Effector memory CD8-positive, alpha-beta T cell (primary cell): ENCODE data around the gene PLA2G12B.
"Not testable (repeated sequence)": the region's sequence is repeated elsewhere in the genome, so short reads cannot be mapped to it uniquely, and the experiment has no call there.

Source experiments
- ATAC-seq: fragments of 150-1000 bp; cut with Tn5 transposase; replicated peaks from 2 replicates; pipeline ENCODE4 v1.10.0; 2021; ENCODE audit warnings: mild to moderate bottlenecking, moderate library complexity
- DNase-seq, 3 experiments: peaks; one replicate each; pipeline ENCODE4 v3.0.0; 2021
- H3K27ac Mint-ChIP-seq, 2 donors: one replicate each; pipeline ENCODE4 v1.8.0; 2022; ENCODE audit warnings: mild to moderate bottlenecking in 2 of 2, mixed read lengths in 2 of 2, moderate library complexity in 2 of 2
- H3K27me3 Mint-ChIP-seq, 2 donors: one replicate each; pipeline ENCODE4 v1.8.0; 2022; ENCODE audit warnings: mixed read lengths in 2 of 2
- H3K36me3 Mint-ChIP-seq: one replicate; pipeline ENCODE4 v1.8.0; 2022; ENCODE audit warnings: mild to moderate bottlenecking, moderate library complexity, mixed read lengths; ENCODE audit not compliant: insufficient read depth
- H3K4me1 Mint-ChIP-seq, 2 donors: one replicate each; pipeline ENCODE4 v1.8.0; 2022; ENCODE audit warnings: low read depth in 2 of 2, mixed read lengths in 2 of 2
- H3K4me3 Mint-ChIP-seq, 2 donors: one replicate each; pipeline ENCODE4 v1.8.0; 2022; ENCODE audit warnings: mild to moderate bottlenecking in 2 of 2, mixed read lengths in 2 of 2, moderate library complexity in 2 of 2
- H3K9me3 Mint-ChIP-seq, 2 donors: one replicate each; pipeline ENCODE4 v1.8.0; 2022; ENCODE audit warnings: mixed read lengths in 2 of 2

PLA2G12B gene

GRCh38 chr10:72924351-72924750 is 30.3 kb downstream of the PLA2G12B start:
- peaks cover 3% of the 10 kb centered on the region for H3K36me3 Mint-ChIP-seq
- peaks cover 27 to 43% of the 10 kb centered on the region in 2 donors for H3K27me3 Mint-ChIP-seq
- H3K9me3 Mint-ChIP-seq = peaks cover 2 to 11% of the 10 kb centered on the region in 2 donors
- DNase-seq (no peak), ATAC-seq (no peak)
- no peak overlapping the region for H3K4me3 Mint-ChIP-seq
- H3K27ac Mint-ChIP-seq = no peak overlapping the region
- H3K4me1 Mint-ChIP-seq = no peaks in the 10 kb centered on the region

- not testable (repeated sequence) for ATAC-seq, H3K4me3 Mint-ChIP-seq, H3K36me3 Mint-ChIP-seq, H3K27ac Mint-ChIP-seq, H3K4me1 Mint-ChIP-seq, DNase-seq
- H3K9me3 Mint-ChIP-seq = peaks cover 2 to 11% of the 10 kb centered on the region in 2 donors
- peaks cover 27 to 48% of the 10 kb centered on the region in 2 donors for H3K27me3 Mint-ChIP-seq
These were observed 33.4 kb downstream of the PLA2G12B start for GRCh38 chr10:72921147-72921683.

- ATAC-seq (no peak), DNase-seq (no peak)
- H3K9me3 Mint-ChIP-seq = peaks cover 2 to 11% of the 10 kb centered on the region in 2 donors
- H3K4me3 Mint-ChIP-seq = no peak overlapping the region
- peaks cover 22 to 32% of the 10 kb centered on the region in 2 donors for H3K27me3 Mint-ChIP-seq
- peaks cover 3% of the 10 kb centered on the region for H3K36me3 Mint-ChIP-seq
- H3K27ac Mint-ChIP-seq = no peak overlapping the region
- H3K4me1 Mint-ChIP-seq = no peaks in the 10 kb centered on the region
These were observed 36.3 kb downstream of the PLA2G12B start for GRCh38 chr10:72918352-72918751.

- H3K27me3 Mint-ChIP-seq = peaks cover 22 to 32% of the 10 kb centered on the region in 2 donors
- H3K4me1 Mint-ChIP-seq, DNase-seq, H3K27ac Mint-ChIP-seq, ATAC-seq, H3K36me3 Mint-ChIP-seq, H3K4me3 Mint-ChIP-seq: not testable (repeated sequence)
- peaks cover 2 to 11% of the 10 kb centered on the region in 2 donors for H3K9me3 Mint-ChIP-seq
These were observed 36.7 kb downstream of the PLA2G12B start for GRCh38 chr10:72917803-72918332.

GRCh38 chr10:72917201-72917600 is 37.4 kb downstream of the PLA2G12B start:
- not testable (repeated sequence) for H3K4me1 Mint-ChIP-seq, H3K36me3 Mint-ChIP-seq, ATAC-seq, DNase-seq, H3K27ac Mint-ChIP-seq, H3K4me3 Mint-ChIP-seq
- Mint-ChIP-seq H3K27me3 (peaks cover 18 to 27% of the 10 kb centered on the region in 2 donors), H3K9me3 (peaks cover 2 to 11% of the 10 kb centered on the region in 2 donors)

- Mint-ChIP-seq H3K36me3 (no peaks in the 10 kb centered on the region), H3K4me3 (no peak overlapping the region), H3K27me3 (no peaks in the 10 kb centered on the region), H3K9me3 (no peaks in the 10 kb centered on the region), H3K27ac (no peak overlapping the region), H3K4me1 (no peaks in the 10 kb centered on the region)
- ATAC-seq = no peak
- no peak for DNase-seq
These were observed 41.3 kb downstream of the PLA2G12B start for GRCh38 chr10:72913287-72913686.

GRCh38 chr10:72912736-72913135 is 41.9 kb downstream of the PLA2G12B start:
- Mint-ChIP-seq H3K9me3 (no peaks in the 10 kb centered on the region), H3K27ac (no peak overlapping the region), H3K27me3 (no peaks in the 10 kb centered on the region), H3K36me3 (no peaks in the 10 kb centered on the region), H3K4me1 (no peaks in the 10 kb centered on the region), H3K4me3 (no peak overlapping the region)
- DNase-seq (no peak), ATAC-seq (no peak)

- Mint-ChIP-seq H3K4me3 (no peak overlapping the region), H3K27me3 (no peaks in the 10 kb centered on the region)
- DNase-seq = no peak
These were observed 42.8 kb downstream of the PLA2G12B start for GRCh38 chr10:72911758-72912157.

GRCh38 chr10:72910705-72911104 is 43.9 kb downstream of the PLA2G12B start:
- no peaks in the 10 kb centered on the region for H3K27me3 Mint-ChIP-seq
- no peak overlapping the region for H3K27ac Mint-ChIP-seq
- no peaks in the 10 kb centered on the region for H3K36me3 Mint-ChIP-seq
- ATAC-seq = no peak
- no peaks in the 10 kb centered on the region for H3K9me3 Mint-ChIP-seq
- H3K4me3 Mint-ChIP-seq = no peak overlapping the region
- no peak for DNase-seq
- H3K4me1 Mint-ChIP-seq = no peaks in the 10 kb centered on the region

More at GRCh38 chr10:72911758-72912157, 42.8 kb downstream of the PLA2G12B start:
- Mint-ChIP-seq H3K9me3 (no peaks in the 10 kb centered on the region), H3K27ac (no peak overlapping the region), H3K36me3 (no peaks in the 10 kb centered on the region), H3K4me1 (no peaks in the 10 kb centered on the region)
- no peak for ATAC-seq

GRCh38 chr10:72906446-72906845 is 48.2 kb downstream of the PLA2G12B start:
- no peak overlapping the region for H3K4me3 Mint-ChIP-seq
- no peaks in the 10 kb centered on the region for H3K9me3 Mint-ChIP-seq
- H3K27ac Mint-ChIP-seq = no peak overlapping the region
- H3K36me3 Mint-ChIP-seq = no peaks in the 10 kb centered on the region
- H3K4me1 Mint-ChIP-seq = no peaks in the 10 kb centered on the region
- no peak for ATAC-seq
- DNase-seq = no peak
- H3K27me3 Mint-ChIP-seq = no peaks in the 10 kb centered on the region

- ATAC-seq (no peak), DNase-seq (no peak)
- Mint-ChIP-seq H3K4me1 (no peaks in the 10 kb centered on the region), H3K4me3 (no peak overlapping the region), H3K27ac (peak overlapping the region in 1 of 2 donors; percentile 26), H3K36me3 (no peaks in the 10 kb centered on the region), H3K9me3 (no peaks in the 10 kb centered on the region), H3K27me3 (no peaks in the 10 kb centered on the region)
These were observed 49.8 kb downstream of the PLA2G12B start for GRCh38 chr10:72904806-72905205.

- not testable (repeated sequence) for DNase-seq, H3K36me3 Mint-ChIP-seq, H3K27me3 Mint-ChIP-seq, H3K4me3 Mint-ChIP-seq, H3K9me3 Mint-ChIP-seq, H3K27ac Mint-ChIP-seq, ATAC-seq, H3K4me1 Mint-ChIP-seq
These were observed 50.6 kb downstream of the PLA2G12B start for GRCh38 chr10:72903941-72904446.

- no peaks in the 10 kb centered on the region for H3K4me1 Mint-ChIP-seq
These were observed 55.1 kb downstream of the PLA2G12B start for GRCh38 chr10:72899545-72899944.

GRCh38 chr10:72898616-72899015 is 56.0 kb downstream of the PLA2G12B start:
- H3K4me3 Mint-ChIP-seq = no peak overlapping the region
- no peaks in the 10 kb centered on the region for H3K4me1 Mint-ChIP-seq
- H3K27me3 Mint-ChIP-seq = peaks cover 23 to 34% of the 10 kb centered on the region in 2 donors
- H3K27ac Mint-ChIP-seq = no peak overlapping the region
- DNase-seq = no peak
- ATAC-seq = no peak
- peaks cover 3% of the 10 kb centered on the region for H3K36me3 Mint-ChIP-seq
- H3K9me3 Mint-ChIP-seq = no peaks in the 10 kb centered on the region

More at GRCh38 chr10:72899545-72899944, 55.1 kb downstream of the PLA2G12B start:
- Mint-ChIP-seq H3K36me3 (peaks cover 3% of the 10 kb centered on the region), H3K9me3 (no peaks in the 10 kb centered on the region), H3K27ac (no peak overlapping the region), H3K4me3 (no peak overlapping the region), H3K27me3 (peaks cover 23 to 29% of the 10 kb centered on the region in 2 donors)
- DNase-seq = no peak
- no peak for ATAC-seq
